ENCODE measurements around the gene C1S.

The C1S gene

DNA sequence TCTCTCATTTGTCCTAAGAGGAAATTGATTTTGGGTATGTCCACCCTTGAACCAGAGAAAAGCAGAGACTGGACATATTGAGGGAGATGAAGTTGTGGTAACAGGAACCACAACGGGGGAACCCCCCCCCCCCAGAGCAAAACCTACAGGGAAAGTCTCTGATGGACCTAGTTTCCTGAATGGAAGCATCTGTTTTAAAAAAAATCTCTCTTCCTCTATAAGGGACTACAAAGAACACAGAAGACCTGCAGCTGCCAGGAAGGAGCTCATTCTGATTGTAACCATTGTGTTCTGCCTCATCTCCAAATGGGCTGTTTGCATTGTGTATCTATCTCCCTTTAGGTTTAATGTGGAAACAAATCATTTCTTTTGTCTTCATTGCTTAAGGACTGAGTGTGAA lies 13.4 kb downstream of the C1S start (continued):
- TF ChIP-seq, protein P1, sequence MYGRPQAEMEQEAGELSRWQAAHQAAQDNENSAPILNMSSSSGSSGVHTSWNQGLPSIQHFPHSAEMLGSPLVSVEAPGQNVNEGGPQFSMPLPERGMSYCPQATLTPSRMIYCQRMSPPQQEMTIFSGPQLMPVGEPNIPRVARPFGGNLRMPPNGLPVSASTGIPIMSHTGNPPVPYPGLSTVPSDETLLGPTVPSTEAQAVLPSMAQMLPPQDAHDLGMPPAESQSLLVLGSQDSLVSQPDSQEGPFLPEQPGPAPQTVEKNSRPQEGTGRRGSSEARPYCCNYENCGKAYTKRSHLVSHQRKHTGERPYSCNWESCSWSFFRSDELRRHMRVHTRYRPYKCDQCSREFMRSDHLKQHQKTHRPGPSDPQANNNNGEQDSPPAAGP (tag by site-specific recombination; IDR thresholded peaks at IDR 0.05): no peak
- TF ChIP-seq, protein P2, sequence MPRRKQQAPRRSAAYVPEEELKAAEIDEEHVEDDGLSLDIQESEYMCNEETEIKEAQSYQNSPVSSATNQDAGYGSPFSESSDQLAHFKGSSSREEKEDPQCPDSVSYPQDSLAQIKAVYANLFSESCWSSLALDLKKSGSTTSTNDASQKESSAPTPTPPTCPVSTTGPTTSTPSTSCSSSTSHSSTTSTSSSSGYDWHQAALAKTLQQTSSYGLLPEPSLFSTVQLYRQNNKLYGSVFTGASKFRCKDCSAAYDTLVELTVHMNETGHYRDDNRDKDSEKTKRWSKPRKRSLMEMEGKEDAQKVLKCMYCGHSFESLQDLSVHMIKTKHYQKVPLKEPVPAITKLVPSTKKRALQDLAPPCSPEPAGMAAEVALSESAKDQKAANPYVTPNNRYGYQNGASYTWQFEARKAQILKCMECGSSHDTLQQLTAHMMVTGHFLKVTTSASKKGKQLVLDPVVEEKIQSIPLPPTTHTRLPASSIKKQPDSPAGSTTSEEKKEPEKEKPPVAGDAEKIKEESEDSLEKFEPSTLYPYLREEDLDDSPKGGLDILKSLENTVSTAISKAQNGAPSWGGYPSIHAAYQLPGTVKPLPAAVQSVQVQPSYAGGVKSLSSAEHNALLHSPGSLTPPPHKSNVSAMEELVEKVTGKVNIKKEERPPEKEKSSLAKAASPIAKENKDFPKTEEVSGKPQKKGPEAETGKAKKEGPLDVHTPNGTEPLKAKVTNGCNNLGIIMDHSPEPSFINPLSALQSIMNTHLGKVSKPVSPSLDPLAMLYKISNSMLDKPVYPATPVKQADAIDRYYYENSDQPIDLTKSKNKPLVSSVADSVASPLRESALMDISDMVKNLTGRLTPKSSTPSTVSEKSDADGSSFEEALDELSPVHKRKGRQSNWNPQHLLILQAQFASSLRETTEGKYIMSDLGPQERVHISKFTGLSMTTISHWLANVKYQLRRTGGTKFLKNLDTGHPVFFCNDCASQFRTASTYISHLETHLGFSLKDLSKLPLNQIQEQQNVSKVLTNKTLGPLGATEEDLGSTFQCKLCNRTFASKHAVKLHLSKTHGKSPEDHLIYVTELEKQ (tag by site-specific recombination; IDR thresholded peaks at IDR 0.05; ENCODE audit: borderline replicate concordance): no peak

DNA sequence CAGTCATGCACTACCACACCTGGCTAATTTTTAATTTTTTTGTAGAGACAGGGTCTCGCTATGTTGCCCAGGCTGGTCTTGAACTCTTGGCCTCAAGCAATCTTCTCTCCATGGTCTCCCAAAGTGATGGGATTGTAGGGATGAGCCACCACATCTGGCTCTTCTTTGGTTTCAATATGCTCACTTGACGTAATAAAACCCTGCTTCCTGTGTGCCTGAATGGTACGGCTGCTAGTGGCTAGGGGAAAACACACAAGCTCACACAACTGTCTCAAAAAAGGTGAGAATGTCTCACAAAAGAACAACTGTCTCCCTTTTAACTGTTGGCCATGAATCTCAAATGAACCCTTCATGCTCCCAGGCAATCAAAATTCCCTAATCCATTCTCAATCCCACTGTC lies 15.0 kb downstream of the C1S start:
- Histone ChIP-seq H3K27ac (ENCODE audit: extremely low read depth, low read depth, low read length) (no peak overlapping the region), H3K4me1 (ENCODE audit: control insufficient read depth, insufficient read depth, low read length) (no peaks in the 10 kb centered on the region), H3K9me3 (ENCODE audit: control insufficient read depth, insufficient read depth, low read depth, low read length) (no peaks in the 10 kb centered on the region), H3K36me3 (ENCODE audit: control insufficient read depth in 2 of 2, insufficient read depth in 1 of 2, low read length in 2 of 2) (no peaks in the 10 kb centered on the region), H3K4me3 (ENCODE audit: low read depth, low read length) (no peak overlapping the region)
- ChIA-PET CTCF (interaction anchor here (0.8 kb wide), 1 partner anchor 37 kb away, joined by 3 read pairs; no protein-coding TSS in a partner anchor), POLR2A (no interaction called here)
- TF ChIP-seq GLI4 (tag by site-specific recombination; IDR thresholded peaks at IDR 0.05) (no peak), ZSCAN16 (tag by site-specific recombination; IDR thresholded peaks at IDR 0.05) (no peak), FEZF1 (tag by site-specific recombination; IDR thresholded peaks at IDR 0.05) (no peak), ZNF555 (tag by site-specific recombination; conservative IDR thresholded peaks at IDR 0.05) (no peak), ZNF266 (tag by site-specific recombination; IDR thresholded peaks at IDR 0.05; ENCODE audit: low read depth) (no peak), ZNF121 (tag by site-specific recombination; IDR thresholded peaks at IDR 0.05) (no peak), TRIM28 (IDR thresholded peaks at IDR 0.05; ENCODE audit: borderline replicate concordance, low read length) (no peak), ZNF701 (tag by site-specific recombination; IDR thresholded peaks at IDR 0.05) (no peak)
- TF ChIP-seq, protein P3, sequence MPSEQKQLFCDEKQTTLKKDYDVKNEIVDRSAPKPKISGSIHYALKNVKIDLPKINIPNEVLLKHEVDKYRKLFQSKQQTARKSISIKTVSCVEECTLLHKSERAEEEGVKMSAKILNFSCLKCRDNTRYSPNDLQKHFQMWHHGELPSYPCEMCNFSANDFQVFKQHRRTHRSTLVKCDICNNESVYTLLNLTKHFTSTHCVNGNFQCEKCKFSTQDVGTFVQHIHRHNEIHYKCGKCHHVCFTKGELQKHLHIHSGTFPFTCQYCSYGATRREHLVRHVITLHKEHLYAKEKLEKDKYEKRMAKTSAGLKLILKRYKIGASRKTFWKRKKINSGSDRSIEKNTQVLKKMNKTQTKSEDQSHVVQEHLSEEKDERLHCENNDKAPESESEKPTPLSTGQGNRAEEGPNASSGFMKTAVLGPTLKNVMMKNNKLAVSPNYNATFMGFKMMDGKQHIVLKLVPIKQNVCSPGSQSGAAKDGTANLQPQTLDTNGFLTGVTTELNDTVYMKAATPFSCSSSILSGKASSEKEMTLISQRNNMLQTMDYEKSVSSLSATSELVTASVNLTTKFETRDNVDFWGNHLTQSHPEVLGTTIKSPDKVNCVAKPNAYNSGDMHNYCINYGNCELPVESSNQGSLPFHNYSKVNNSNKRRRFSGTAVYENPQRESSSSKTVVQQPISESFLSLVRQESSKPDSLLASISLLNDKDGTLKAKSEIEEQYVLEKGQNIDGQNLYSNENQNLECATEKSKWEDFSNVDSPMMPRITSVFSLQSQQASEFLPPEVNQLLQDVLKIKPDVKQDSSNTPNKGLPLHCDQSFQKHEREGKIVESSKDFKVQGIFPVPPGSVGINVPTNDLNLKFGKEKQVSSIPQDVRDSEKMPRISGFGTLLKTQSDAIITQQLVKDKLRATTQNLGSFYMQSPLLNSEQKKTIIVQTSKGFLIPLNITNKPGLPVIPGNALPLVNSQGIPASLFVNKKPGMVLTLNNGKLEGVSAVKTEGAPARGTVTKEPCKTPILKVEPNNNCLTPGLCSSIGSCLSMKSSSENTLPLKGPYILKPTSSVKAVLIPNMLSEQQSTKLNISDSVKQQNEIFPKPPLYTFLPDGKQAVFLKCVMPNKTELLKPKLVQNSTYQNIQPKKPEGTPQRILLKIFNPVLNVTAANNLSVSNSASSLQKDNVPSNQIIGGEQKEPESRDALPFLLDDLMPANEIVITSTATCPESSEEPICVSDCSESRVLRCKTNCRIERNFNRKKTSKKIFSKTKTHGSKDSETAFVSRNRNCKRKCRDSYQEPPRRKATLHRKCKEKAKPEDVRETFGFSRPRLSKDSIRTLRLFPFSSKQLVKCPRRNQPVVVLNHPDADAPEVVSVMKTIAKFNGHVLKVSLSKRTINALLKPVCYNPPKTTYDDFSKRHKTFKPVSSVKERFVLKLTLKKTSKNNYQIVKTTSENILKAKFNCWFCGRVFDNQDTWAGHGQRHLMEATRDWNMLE (tag by site-specific recombination; conservative IDR thresholded peaks at IDR 0.05; ENCODE audit: low read depth): no peak
- TF ChIP-seq, protein P4, sequence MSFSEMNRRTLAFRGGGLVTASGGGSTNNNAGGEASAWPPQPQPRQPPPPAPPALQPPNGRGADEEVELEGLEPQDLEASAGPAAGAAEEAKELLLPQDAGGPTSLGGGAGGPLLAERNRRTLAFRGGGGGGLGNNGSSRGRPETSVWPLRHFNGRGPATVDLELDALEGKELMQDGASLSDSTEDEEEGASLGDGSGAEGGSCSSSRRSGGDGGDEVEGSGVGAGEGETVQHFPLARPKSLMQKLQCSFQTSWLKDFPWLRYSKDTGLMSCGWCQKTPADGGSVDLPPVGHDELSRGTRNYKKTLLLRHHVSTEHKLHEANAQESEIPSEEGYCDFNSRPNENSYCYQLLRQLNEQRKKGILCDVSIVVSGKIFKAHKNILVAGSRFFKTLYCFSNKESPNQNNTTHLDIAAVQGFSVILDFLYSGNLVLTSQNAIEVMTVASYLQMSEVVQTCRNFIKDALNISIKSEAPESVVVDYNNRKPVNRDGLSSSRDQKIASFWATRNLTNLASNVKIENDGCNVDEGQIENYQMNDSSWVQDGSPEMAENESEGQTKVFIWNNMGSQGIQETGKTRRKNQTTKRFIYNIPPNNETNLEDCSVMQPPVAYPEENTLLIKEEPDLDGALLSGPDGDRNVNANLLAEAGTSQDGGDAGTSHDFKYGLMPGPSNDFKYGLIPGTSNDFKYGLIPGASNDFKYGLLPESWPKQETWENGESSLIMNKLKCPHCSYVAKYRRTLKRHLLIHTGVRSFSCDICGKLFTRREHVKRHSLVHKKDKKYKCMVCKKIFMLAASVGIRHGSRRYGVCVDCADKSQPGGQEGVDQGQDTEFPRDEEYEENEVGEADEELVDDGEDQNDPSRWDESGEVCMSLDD (tag by site-specific recombination; IDR thresholded peaks at IDR 0.05): no peak
- TF ChIP-seq, protein P5, sequence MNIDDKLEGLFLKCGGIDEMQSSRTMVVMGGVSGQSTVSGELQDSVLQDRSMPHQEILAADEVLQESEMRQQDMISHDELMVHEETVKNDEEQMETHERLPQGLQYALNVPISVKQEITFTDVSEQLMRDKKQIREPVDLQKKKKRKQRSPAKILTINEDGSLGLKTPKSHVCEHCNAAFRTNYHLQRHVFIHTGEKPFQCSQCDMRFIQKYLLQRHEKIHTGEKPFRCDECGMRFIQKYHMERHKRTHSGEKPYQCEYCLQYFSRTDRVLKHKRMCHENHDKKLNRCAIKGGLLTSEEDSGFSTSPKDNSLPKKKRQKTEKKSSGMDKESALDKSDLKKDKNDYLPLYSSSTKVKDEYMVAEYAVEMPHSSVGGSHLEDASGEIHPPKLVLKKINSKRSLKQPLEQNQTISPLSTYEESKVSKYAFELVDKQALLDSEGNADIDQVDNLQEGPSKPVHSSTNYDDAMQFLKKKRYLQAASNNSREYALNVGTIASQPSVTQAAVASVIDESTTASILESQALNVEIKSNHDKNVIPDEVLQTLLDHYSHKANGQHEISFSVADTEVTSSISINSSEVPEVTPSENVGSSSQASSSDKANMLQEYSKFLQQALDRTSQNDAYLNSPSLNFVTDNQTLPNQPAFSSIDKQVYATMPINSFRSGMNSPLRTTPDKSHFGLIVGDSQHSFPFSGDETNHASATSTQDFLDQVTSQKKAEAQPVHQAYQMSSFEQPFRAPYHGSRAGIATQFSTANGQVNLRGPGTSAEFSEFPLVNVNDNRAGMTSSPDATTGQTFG (tag by site-specific recombination; IDR thresholded peaks at IDR 0.05; ENCODE audit: borderline replicate concordance): no peak
- TF ChIP-seq, protein P6, sequence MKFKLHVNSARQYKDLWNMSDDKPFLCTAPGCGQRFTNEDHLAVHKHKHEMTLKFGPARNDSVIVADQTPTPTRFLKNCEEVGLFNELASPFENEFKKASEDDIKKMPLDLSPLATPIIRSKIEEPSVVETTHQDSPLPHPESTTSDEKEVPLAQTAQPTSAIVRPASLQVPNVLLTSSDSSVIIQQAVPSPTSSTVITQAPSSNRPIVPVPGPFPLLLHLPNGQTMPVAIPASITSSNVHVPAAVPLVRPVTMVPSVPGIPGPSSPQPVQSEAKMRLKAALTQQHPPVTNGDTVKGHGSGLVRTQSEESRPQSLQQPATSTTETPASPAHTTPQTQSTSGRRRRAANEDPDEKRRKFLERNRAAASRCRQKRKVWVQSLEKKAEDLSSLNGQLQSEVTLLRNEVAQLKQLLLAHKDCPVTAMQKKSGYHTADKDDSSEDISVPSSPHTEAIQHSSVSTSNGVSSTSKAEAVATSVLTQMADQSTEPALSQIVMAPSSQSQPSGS (tag by site-specific recombination; IDR thresholded peaks at IDR 0.05; ENCODE audit: low read depth): no peak

Measured in HEK293 (cell line).